Stomach smooth muscle (tissue), 2 donors: ENCODE data around the gene PRKAR1B.
"Not testable (repeated sequence)": the region's sequence is repeated elsewhere in the genome, so short reads cannot be mapped to it uniquely, and the experiment has no call there.

Experiments used
- H3K27ac ChIP-seq: one replicate; pipeline ENCODE4 v1.7.0; 2013; ENCODE audit warnings: mild to moderate bottlenecking, low read length, inconsistent platforms
- H3K27me3 ChIP-seq, 2 donors: one replicate each; pipeline ENCODE4 v1.7.0; 2013; ENCODE audit warnings: low read length in 2 of 2; ENCODE audit not compliant: insufficient read depth in 2 of 2, control insufficient read depth in 1 of 2
- H3K36me3 ChIP-seq, 2 donors: one replicate each; pipeline ENCODE4 v1.7.0; 2013; ENCODE audit warnings: low read length in 2 of 2; ENCODE audit not compliant: control insufficient read depth in 2 of 2, insufficient read depth in 2 of 2
- H3K4me1 ChIP-seq: one replicate; pipeline ENCODE4 v1.7.0; 2013; ENCODE audit warnings: low read length; ENCODE audit not compliant: control insufficient read depth, insufficient read depth
- H3K4me3 ChIP-seq, 2 donors: one replicate each; pipeline ENCODE4 v1.7.0; 2013; ENCODE audit warnings: low read length in 2 of 2
- H3K9ac ChIP-seq, 2 donors: one replicate each; pipeline ENCODE4 v1.7.0; 2013; ENCODE audit warnings: low read length in 2 of 2, mild to moderate bottlenecking in 1 of 2
- H3K9me3 ChIP-seq, 2 donors: one replicate each; pipeline ENCODE4 v1.7.0; 2013; ENCODE audit warnings: low read length in 2 of 2; ENCODE audit not compliant: control insufficient read depth in 2 of 2
- donor health status: healthy.
- donor health status: Pancreatic carcinoma.

The PRKAR1B gene

DNA sequence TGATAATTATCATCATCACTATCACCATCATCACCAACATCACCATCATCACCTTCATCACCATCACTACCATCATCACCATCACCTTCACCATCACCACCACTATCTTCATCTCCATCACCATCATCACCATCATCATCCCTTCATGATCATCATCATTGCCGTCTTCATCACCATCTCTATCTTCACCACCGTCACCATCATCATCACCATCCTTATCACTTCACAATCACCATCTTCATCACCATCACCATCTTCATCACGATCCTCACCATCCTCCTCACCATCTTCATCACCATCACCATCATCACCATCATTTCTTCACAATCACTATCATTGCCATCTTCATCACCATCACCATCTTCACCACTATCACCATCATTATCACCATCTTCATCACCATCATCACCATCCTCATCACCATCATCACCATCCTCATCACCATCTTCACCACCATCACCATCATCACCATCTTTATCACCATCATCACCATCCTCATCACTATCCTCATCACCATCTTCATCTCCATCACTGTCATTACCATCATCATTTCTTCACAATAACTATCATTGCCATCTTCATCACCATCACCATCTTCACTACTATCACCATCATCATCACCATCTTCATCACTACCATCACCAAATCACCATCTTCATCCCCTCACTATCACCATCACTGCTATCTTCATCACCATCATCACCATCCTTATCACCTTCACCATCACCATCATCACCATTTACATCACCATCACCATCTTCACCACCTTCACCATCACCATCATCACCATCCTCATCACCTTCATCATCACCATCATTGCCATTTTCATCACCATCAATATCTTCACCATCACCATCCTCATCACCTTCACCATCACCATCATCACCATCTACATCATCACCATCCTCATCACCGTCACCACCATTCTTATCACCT is 73.0 kb downstream of the PRKAR1B start:
- no peak overlapping the region for H3K9ac ChIP-seq
- H3K27ac ChIP-seq = no peak overlapping the region
- H3K9me3 ChIP-seq = no peaks in the 10 kb centered on the region
- H3K36me3 ChIP-seq = no peaks in the 10 kb centered on the region
- H3K27me3 ChIP-seq = no peaks in the 10 kb centered on the region
- peaks cover 11% of the 10 kb centered on the region for H3K4me1 ChIP-seq
- no peak overlapping the region for H3K4me3 ChIP-seq

- Histone ChIP-seq H3K36me3 (no peaks in the 10 kb centered on the region), H3K27me3 (no peaks in the 10 kb centered on the region), H3K9ac (no peak overlapping the region), H3K9me3 (no peaks in the 10 kb centered on the region), H3K4me3 (no peak overlapping the region), H3K4me1 (peaks cover 7% of the 10 kb centered on the region), H3K27ac (no peak overlapping the region)
These were observed 74.2 kb downstream of the PRKAR1B start for GRCh38 chr7:652881-653280.

DNA sequence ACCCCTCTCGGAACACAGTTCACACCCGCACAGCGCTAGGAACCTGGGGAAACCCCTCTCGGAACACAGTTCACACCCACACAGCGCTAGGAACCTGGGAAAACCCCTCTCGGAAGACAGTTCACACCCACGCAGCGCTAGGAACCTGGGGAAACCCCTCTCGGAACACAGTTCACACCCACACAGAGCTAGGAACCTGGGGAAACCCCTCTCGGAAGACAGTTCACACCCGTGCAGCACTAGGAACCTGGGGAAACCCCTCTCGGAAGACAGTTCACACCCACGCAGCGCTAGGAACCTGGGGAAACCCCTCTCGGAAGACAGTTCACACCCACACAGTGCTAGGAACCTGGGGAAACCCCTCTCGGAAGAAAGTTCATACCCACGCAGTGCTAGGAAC is 74.9 kb downstream of the PRKAR1B start:
- H3K4me3 ChIP-seq, H3K27me3 ChIP-seq, H3K9me3 ChIP-seq, H3K27ac ChIP-seq, H3K4me1 ChIP-seq, H3K36me3 ChIP-seq, H3K9ac ChIP-seq: not testable (repeated sequence)

DNA sequence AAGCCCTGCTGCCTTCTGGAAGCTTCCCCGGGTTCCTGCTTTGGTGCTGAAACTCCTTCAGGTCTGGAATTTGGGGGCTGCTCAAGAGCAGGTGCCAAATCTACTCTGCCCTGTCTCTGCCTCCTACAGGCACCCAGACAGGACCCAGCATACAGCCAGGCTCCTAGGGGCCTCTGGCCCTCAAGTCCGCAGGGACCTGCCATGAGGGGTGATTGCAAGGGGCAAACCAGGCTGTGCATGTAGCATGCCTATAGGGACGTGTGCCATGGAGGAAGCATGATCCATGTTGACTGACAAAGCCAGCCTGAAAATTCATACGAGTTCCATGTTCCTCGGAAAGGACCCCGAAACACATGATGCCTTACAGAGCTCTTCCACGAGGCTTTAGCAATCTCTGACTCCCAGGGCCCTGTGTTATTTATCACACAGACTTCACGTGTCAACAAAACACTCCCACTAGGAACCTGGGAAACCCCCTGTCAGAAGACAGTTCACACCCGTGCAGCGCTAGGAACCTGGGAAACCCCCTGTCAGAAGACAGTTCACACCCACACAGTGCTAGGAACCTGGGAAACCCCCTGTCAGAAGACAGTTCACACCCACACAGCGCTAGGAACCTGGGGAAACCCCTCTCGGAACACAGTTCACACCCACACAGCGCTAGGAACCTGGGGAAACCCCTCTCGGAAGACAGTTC is 75.9 kb downstream of the PRKAR1B start:
- Histone ChIP-seq H3K36me3 (no peaks in the 10 kb centered on the region), H3K4me1 (no peaks in the 10 kb centered on the region), H3K27ac (no peak overlapping the region), H3K27me3 (no peaks in the 10 kb centered on the region), H3K9me3 (no peaks in the 10 kb centered on the region), H3K4me3 (no peak overlapping the region), H3K9ac (no peak overlapping the region)

DNA sequence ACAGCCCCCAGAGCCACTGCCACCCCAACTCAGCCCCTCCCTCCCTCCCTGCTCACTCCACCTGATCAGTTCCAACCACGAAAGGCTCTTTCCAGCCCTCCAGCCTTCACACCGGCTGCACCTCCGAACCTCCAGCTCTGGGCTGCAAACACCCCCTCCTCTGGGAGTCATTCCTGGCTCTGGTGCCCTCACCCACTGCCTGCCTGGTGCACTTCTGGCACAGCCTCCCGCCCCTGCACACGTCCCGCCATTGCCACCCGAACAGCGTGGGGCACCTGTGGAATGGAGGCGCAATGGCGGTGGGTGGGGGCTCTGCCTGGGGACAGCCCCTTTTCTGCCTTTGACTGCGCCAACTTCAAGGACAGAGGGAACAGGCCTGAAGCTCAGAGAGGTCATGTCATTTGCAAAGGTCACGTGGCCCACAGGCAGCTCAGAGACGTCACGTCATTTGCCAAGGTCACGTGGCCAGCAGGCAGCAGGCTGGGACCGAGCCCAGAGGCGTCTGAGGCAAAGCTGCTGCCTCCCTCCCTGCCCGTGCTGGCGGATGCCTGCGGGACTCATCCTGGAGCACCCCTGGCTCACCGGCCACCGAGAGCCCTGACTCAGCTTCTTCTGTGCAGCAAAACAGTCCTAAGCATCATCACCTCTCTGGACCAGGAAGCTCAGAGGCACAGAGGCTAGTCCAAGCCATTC is 76.6 kb downstream of the PRKAR1B start:
- Histone ChIP-seq H3K27ac (no peak overlapping the region), H3K27me3 (no peaks in the 10 kb centered on the region), H3K9me3 (no peaks in the 10 kb centered on the region), H3K4me1 (no peaks in the 10 kb centered on the region), H3K36me3 (no peaks in the 10 kb centered on the region), H3K4me3 (no peak overlapping the region), H3K9ac (no peak overlapping the region)

DNA sequence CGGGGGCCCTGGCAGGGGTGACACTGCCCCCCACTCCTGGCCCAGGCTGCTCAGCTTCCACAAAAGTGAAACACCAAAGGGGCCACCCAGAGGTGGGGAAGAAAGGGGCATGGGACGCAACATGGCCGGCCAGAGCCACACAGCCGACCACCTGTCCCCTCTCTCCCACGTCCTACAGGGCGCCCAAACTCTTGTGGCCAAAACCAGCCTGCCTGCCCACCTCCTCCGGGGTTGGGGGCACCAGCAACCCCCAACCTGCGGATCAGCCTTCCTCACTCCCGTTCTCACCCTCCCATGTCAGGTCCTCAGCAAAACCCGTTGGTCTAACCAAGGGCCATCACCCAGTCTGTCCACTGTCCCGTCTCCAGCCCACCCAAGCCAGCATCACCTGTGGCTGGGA is 80.1 kb downstream of the PRKAR1B start:
- peaks cover 0 to 7% of the 10 kb centered on the region in 2 donors for H3K9me3 ChIP-seq
- H3K36me3 ChIP-seq = no peaks in the 10 kb centered on the region
- no peaks in the 10 kb centered on the region for H3K4me1 ChIP-seq
- no peaks in the 10 kb centered on the region for H3K27me3 ChIP-seq
- no peak overlapping the region for H3K9ac ChIP-seq
- H3K4me3 ChIP-seq = no peak overlapping the region
- H3K27ac ChIP-seq = no peak overlapping the region

- H3K36me3 ChIP-seq = no peaks in the 10 kb centered on the region
- H3K9me3 ChIP-seq = peaks cover 0 to 7% of the 10 kb centered on the region in 2 donors
- H3K4me3 ChIP-seq = no peak overlapping the region
- H3K27me3 ChIP-seq = no peaks in the 10 kb centered on the region
- no peak overlapping the region for H3K27ac ChIP-seq
- no peaks in the 10 kb centered on the region for H3K4me1 ChIP-seq
- no peak overlapping the region for H3K9ac ChIP-seq
These were observed 80.6 kb downstream of the PRKAR1B start for GRCh38 chr7:646487-646886.

DNA sequence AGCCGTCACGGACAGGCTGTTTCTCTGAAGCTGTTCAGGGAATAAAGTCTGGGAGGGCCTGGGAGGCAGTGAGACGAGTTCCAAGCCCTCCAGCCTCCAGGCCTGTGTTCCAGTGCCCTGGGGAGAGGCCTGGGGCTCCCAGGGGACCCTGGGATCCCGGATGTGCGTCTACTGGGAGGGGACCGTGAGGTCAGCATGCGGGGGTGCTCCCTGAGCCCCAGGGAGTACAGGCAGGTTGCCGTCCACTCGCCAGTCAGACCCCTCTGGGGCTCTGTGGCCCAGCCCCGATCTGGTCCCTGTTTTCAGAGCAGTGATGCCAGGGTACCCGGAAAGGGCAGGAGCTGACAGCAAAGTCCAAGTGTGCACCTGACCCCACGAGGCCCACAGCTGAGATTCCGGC is 81.5 kb downstream of the PRKAR1B start:
- H3K9ac ChIP-seq = no peak overlapping the region
- H3K27me3 ChIP-seq = no peaks in the 10 kb centered on the region
- H3K4me1 ChIP-seq = no peaks in the 10 kb centered on the region
- no peak overlapping the region for H3K4me3 ChIP-seq
- H3K27ac ChIP-seq = no peak overlapping the region
- no peaks in the 10 kb centered on the region for H3K36me3 ChIP-seq
- H3K9me3 ChIP-seq = peaks cover 0 to 7% of the 10 kb centered on the region in 2 donors

DNA sequence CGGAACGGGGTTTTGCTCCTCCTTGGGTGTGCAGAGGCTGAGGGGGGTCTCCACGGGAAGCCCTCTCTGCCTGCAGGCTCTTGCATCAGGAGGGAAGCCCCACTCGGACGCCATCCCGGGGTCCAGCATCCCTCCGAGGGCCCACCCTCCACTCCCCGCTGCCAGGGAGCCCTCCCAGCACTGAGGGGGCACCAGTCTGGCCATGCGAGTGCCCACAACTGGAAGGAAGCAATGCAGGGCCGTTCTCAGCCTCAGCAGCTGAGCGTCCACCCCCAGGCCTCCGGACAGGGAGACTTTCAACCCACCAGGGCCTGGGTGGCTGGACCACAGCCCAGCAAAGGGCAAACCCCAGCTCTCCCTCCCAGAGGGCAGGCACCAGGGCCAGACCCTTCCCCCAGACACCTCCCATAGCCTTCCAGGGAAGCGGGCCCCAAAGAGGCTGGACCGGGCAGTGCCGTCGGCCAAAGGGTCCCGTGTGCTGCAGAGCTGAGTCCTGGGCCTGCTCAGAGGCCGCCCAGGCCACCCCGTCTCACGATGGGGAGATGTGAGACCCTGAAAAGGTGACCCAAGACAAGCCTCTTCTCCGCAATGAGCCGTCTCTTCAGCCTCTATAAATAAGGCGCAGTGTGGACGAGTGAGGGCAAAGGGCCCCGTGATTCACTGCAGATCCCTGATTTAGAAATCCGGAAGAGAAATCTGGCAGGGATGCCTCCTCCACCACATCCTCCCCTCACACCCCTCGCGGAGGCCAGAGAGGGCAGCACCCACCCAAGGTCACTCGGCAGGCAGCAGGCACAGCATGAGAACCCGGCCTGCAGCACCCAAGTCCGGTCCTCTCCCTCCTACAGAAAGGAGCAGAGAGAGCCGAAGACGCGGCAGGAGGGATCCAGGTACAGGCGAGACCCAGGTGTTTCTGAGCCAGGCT is 82.4 kb downstream of the PRKAR1B start:
- H3K27me3 ChIP-seq = no peaks in the 10 kb centered on the region
- no peak overlapping the region for H3K9ac ChIP-seq
- no peaks in the 10 kb centered on the region for H3K4me1 ChIP-seq
- H3K36me3 ChIP-seq = no peaks in the 10 kb centered on the region
- peaks cover 0 to 7% of the 10 kb centered on the region in 2 donors for H3K9me3 ChIP-seq
- H3K27ac ChIP-seq = no peak overlapping the region
- H3K4me3 ChIP-seq = no peak overlapping the region

- Histone ChIP-seq H3K9me3 (peaks cover 0 to 7% of the 10 kb centered on the region in 2 donors), H3K36me3 (no peaks in the 10 kb centered on the region), H3K27ac (no peak overlapping the region), H3K9ac (no peak overlapping the region), H3K4me3 (no peak overlapping the region), H3K27me3 (no peaks in the 10 kb centered on the region), H3K4me1 (no peaks in the 10 kb centered on the region)
These were observed 85.1 kb downstream of the PRKAR1B start for GRCh38 chr7:641966-642365.
